Naive thymus-derived CD4-positive, alpha-beta T cell (primary cell): Measurements from ENCODE around the gene S100A7. TPM values are rescaled to one million over a fixed set of nuclear protein-coding genes. Genes with fewer than 3 reads are reported as not detected.
A peak's percentile ranks its signal among the peaks of the same experiment; 100 is the strongest.
"Not testable (repeated sequence)": the region's sequence is repeated elsewhere in the genome, so short reads cannot be mapped to it uniquely, and the experiment has no call there.

Source experiments
- ATAC-seq: fragments of 150-1000 bp; cut with Tn5 transposase; 2 replicates; pipeline ENCODE4 v1.10.0; 2021; ENCODE audit warnings: mild to moderate bottlenecking, moderate library complexity
- CTCF ChIA-PET: fragments of 350-600 bp; sonication (Branson Sonifier 250); formaldehyde crosslinking; loops from one replicate; lab custom pipeline; 2021; ENCODE audit warnings: antibody characterized with exemption; lab: Charles Lee
- POLR2A ChIA-PET: fragments of 350-600 bp; sonication (Branson Sonifier 250); formaldehyde crosslinking; loops from one replicate; lab custom pipeline; 2021; ENCODE audit warnings: antibody characterized with exemption, inconsistent platforms; lab: Charles Lee
- DNase-seq, 9 donors: peaks; one replicate each; pipeline versions ENCODE4 v3.0.0 to v3.0.0-alpha.2; 2020 to 2022; ENCODE audit warnings: mixed read lengths in 1 of 9
- H3K27ac ChIP-seq: one replicate; pipeline ENCODE4 v1.7.0; 2013; ENCODE audit warnings: mild to moderate bottlenecking, low read depth, low read length, moderate library complexity
- H3K27me3 ChIP-seq, 2 donors: one replicate each; pipeline ENCODE4 v1.7.0; 2013; ENCODE audit warnings: low read length in 2 of 2, mild to moderate bottlenecking in 2 of 2, moderate library complexity in 2 of 2; ENCODE audit not compliant: control insufficient read depth in 2 of 2, insufficient read depth in 2 of 2
- H3K36me3 ChIP-seq, 3 experiments: 1 replicate in 2 of 3; 2 replicates in 1 of 3; pipeline ENCODE4 v1.7.0; 2013; ENCODE audit warnings: low read length in 3 of 3, mild to moderate bottlenecking in 3 of 3, moderate library complexity in 1 of 3; ENCODE audit not compliant: insufficient read depth in 3 of 3, control insufficient read depth in 2 of 3
- H3K4me1 ChIP-seq, 2 donors: one replicate each; pipeline ENCODE4 v1.7.0; 2013; ENCODE audit warnings: low read length in 2 of 2, mild to moderate bottlenecking in 2 of 2, moderate library complexity in 1 of 2; ENCODE audit not compliant: control insufficient read depth in 2 of 2, insufficient read depth in 2 of 2
- H3K4me3 ChIP-seq: 2 replicates; pipeline ENCODE4 v1.7.0; 2013; ENCODE audit warnings: mild to moderate bottlenecking, low read length
- H3K9me3 ChIP-seq, 3 experiments: 1 replicate in 2 of 3; 2 replicates in 1 of 3; pipeline ENCODE4 v1.7.0; 2013; ENCODE audit warnings: low read length in 3 of 3; ENCODE audit not compliant: control insufficient read depth in 2 of 3
- H3K27ac Mint-ChIP-seq, 9 donors: one replicate each; pipeline ENCODE4 v1.8.0; 2020 to 2022; ENCODE audit warnings: mixed read lengths in 9 of 9, mild to moderate bottlenecking in 8 of 9, moderate library complexity in 5 of 9, inconsistent platforms in 2 of 9
- H3K27me3 Mint-ChIP-seq, 5 donors: one replicate each; pipeline ENCODE4 v1.8.0; 2021 to 2022; ENCODE audit warnings: mixed read lengths in 5 of 5, mild to moderate bottlenecking in 1 of 5
- H3K36me3 Mint-ChIP-seq, 5 donors: one replicate each; pipeline ENCODE4 v1.8.0; 2020 to 2022; ENCODE audit warnings: mixed read lengths in 5 of 5, mild to moderate bottlenecking in 3 of 5, inconsistent platforms in 1 of 5
- H3K4me1 Mint-ChIP-seq, 7 donors: one replicate each; pipeline ENCODE4 v1.8.0; 2020 to 2022; ENCODE audit warnings: mixed read lengths in 7 of 7, mild to moderate bottlenecking in 3 of 7, inconsistent platforms in 1 of 7
- H3K4me3 Mint-ChIP-seq, 10 donors: one replicate each; pipeline ENCODE4 v1.8.0; 2020 to 2022; ENCODE audit warnings: mild to moderate bottlenecking in 10 of 10, mixed read lengths in 10 of 10, moderate library complexity in 6 of 10, inconsistent platforms in 2 of 10
- H3K9me3 Mint-ChIP-seq, 11 donors: one replicate each; pipeline ENCODE4 v1.8.0; 2020 to 2022; ENCODE audit warnings: mixed read lengths in 11 of 11, mild to moderate bottlenecking in 4 of 11, inconsistent platforms in 1 of 11, moderate library complexity in 1 of 11
- intact Hi-C, 2 donors: fragments of 100-400 bp; cut with micrococcal nuclease; formaldehyde crosslinking; loops; one replicate each; pipeline ENCODE4 v1.15.1; 2023
- polyA plus RNA-seq, 2 donors: library from polyadenylated mRNA; unstranded; fragments of 300-500 nt; fragmentation: Illumina TruSeq; gene quantifications; one replicate each; pipeline ENCODE4 v1.2.3, GENCODE V29; 2021
- total RNA-seq, 6 experiments: library from RNA in 5 of 6; stranded (reverse) in 5 of 6; gene quantifications; 1 replicate in 5 of 6; 2 replicates in 1 of 6; pipeline ENCODE4 v1.2.3 and lab custom pipeline; 2021 to 2026

S100A7 gene
- total and polyA plus RNA-seq, 7 experiments from 2014 or later = not detected

- peaks cover 0 to 19% (median 5%) of the 10 kb centered on the region in 11 donors for H3K9me3 Mint-ChIP-seq
These were observed 6.5 kb upstream of the S100A7 start for GRCh38 chr1:153466908-153467307.

GRCh38 chr1:153465811-153466636 lies 5.6 kb upstream of the S100A7 start:
- POLR2A ChIA-PET = no interaction called here
- Mint-ChIP-seq H3K9me3 (peaks cover 0 to 13% (median 5%) of the 10 kb centered on the region in 11 donors), H3K4me1 (peaks cover 0 to 5% (median 0%) of the 10 kb centered on the region in 7 donors), H3K36me3 (no peaks in the 10 kb centered on the region), H3K4me3 (peak overlapping the region in 1 of 10 donors; percentile 48), H3K27me3 (peaks cover 22 to 31% (median 24%) of the 10 kb centered on the region in 5 donors), H3K27ac (no peak overlapping the region)
- Histone ChIP-seq H3K27ac (no peak overlapping the region), H3K36me3 (no peaks in the 10 kb centered on the region), H3K9me3 (peaks cover 0 to 4% (median 0%) of the 10 kb centered on the region in 3 experiments), H3K27me3 (no peaks in the 10 kb centered on the region), H3K4me1 (no peaks in the 10 kb centered on the region), H3K4me3 (no peak overlapping the region)
- DNase-seq (peak in 8 of 9 donors; percentile 19 to 67 (median 51)), ATAC-seq (peak; percentile 81)
- CTCF ChIA-PET = interaction anchor here (0.9 to 1.5 kb wide), 2 partner anchors 13 to 28 kb away, joined by 3 to 4 read pairs; no protein-coding TSS in a partner anchor
- intact Hi-C loops = no loop called here

More at GRCh38 chr1:153466908-153467307, 6.5 kb upstream of the S100A7 start:
- Histone ChIP-seq H3K4me1 (no peaks in the 10 kb centered on the region), H3K4me3 (no peak overlapping the region), H3K27ac (no peak overlapping the region), H3K9me3 (peaks cover 0 to 4% (median 0%) of the 10 kb centered on the region in 3 experiments), H3K27me3 (no peaks in the 10 kb centered on the region), H3K36me3 (no peaks in the 10 kb centered on the region)
- H3K36me3 Mint-ChIP-seq = no peaks in the 10 kb centered on the region
- DNase-seq = no peak
- H3K4me1 Mint-ChIP-seq = peaks cover 0 to 5% (median 0%) of the 10 kb centered on the region in 7 donors
- CTCF ChIA-PET = no interaction called here
- no peak for ATAC-seq
- no peak overlapping the region for H3K27ac Mint-ChIP-seq
- intact Hi-C loops = no loop called here
- peaks cover 22 to 30% (median 24%) of the 10 kb centered on the region in 5 donors for H3K27me3 Mint-ChIP-seq
- no peak overlapping the region for H3K4me3 Mint-ChIP-seq
- POLR2A ChIA-PET = no interaction called here

DNA sequence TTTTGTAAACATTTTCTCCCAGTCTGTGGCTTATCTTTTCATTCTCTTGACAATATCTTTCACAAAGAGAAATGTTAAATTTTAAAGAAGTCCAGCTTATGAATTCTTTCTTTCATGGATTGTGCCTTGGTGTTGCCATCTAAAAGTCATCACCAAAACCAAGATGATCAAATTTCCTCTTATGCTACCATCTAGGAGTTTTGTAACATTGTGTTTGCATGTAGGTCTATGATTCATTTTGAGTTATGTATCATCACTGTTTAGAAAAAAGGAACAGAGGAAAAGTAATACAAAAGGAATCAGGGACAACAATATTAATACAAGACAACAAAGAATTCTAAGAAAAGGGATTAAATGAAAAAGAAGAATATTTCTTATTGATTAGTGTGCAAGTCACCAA lies 2.3 kb upstream of the S100A7 start:
- H3K27me3 ChIP-seq, H3K4me1 ChIP-seq, H3K4me3 Mint-ChIP-seq, H3K9me3 Mint-ChIP-seq, H3K4me1 Mint-ChIP-seq, POLR2A ChIA-PET, CTCF ChIA-PET, ATAC-seq, H3K36me3 Mint-ChIP-seq, H3K9me3 ChIP-seq, H3K27ac ChIP-seq, intact Hi-C loops, DNase-seq, H3K27ac Mint-ChIP-seq, H3K36me3 ChIP-seq, H3K4me3 ChIP-seq: not testable (repeated sequence)
- H3K27me3 Mint-ChIP-seq = peaks cover 11 to 35% (median 16%) of the 10 kb centered on the region in 5 donors

- intact Hi-C loops = no loop called here
- H3K4me1 ChIP-seq = no peaks in the 10 kb centered on the region
- Mint-ChIP-seq H3K4me3 (no peak overlapping the region), H3K36me3 (no peaks in the 10 kb centered on the region), H3K27me3 (peaks cover 11 to 51% (median 22%) of the 10 kb centered on the region in 5 donors), H3K9me3 (no peaks in the 10 kb centered on the region), H3K27ac (no peak overlapping the region), H3K4me1 (peaks cover 0 to 3% (median 0%) of the 10 kb centered on the region in 7 donors)
- no peaks in the 10 kb centered on the region for H3K36me3 ChIP-seq
- no peak overlapping the region for H3K4me3 ChIP-seq
- H3K27me3 ChIP-seq = no peaks in the 10 kb centered on the region
- ChIA-PET POLR2A (no interaction called here), CTCF (no interaction called here)
- ATAC-seq (no peak), DNase-seq (no peak)
- H3K9me3 ChIP-seq = no peaks in the 10 kb centered on the region
- H3K27ac ChIP-seq = no peak overlapping the region
These were observed 796 bp downstream of the S100A7 start for GRCh38 chr1:153459655-153460054.

GRCh38 chr1:153456396-153456795 lies 4.1 kb downstream of the S100A7 start:
- H3K9me3 ChIP-seq = no peaks in the 10 kb centered on the region
- Mint-ChIP-seq H3K36me3 (no peaks in the 10 kb centered on the region), H3K4me3 (no peak overlapping the region), H3K9me3 (peaks cover 0 to 3% (median 0%) of the 10 kb centered on the region in 11 donors), H3K27me3 (peaks cover 6 to 58% (median 27%) of the 10 kb centered on the region in 5 donors), H3K27ac (no peak overlapping the region), H3K4me1 (no peaks in the 10 kb centered on the region)
- peaks cover under 1 to 2% of the 10 kb centered on the region in 2 donors for H3K27me3 ChIP-seq
- no peaks in the 10 kb centered on the region for H3K4me1 ChIP-seq
- H3K27ac ChIP-seq = no peak overlapping the region
- ATAC-seq (no peak), DNase-seq (no peak)
- ChIA-PET CTCF (no interaction called here), POLR2A (no interaction called here)
- H3K4me3 ChIP-seq = no peak overlapping the region
- intact Hi-C loops = no loop called here
- H3K36me3 ChIP-seq = no peaks in the 10 kb centered on the region

DNA sequence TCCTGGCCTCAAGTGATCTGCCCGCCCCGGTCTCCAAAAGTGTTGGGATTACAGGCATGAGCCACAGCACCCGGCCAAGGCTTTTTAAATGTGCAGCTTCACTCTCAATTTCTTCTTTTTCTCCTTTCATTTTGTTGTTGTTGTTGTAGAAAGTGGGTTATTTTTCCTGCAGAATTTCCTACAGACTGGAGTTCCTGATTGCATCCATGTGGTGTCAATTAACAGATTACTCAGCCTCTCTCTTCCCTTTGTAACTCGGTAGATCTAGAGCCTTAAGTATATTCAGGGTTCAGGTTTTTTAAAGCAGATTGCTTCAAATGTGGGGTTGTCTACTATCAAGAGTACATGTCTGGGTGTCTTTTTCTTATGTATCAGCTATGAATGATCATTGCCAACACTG lies 11.6 kb downstream of the S100A7 start:
- H3K9me3 ChIP-seq, H3K9me3 Mint-ChIP-seq, H3K4me1 ChIP-seq, H3K27me3 ChIP-seq, H3K36me3 Mint-ChIP-seq, H3K27ac Mint-ChIP-seq, DNase-seq, intact Hi-C loops, POLR2A ChIA-PET, CTCF ChIA-PET, H3K4me3 ChIP-seq, H3K36me3 ChIP-seq, ATAC-seq, H3K4me1 Mint-ChIP-seq, H3K27ac ChIP-seq, H3K4me3 Mint-ChIP-seq: not testable (repeated sequence)
- peaks cover 22 to 49% (median 46%) of the 10 kb centered on the region in 5 donors for H3K27me3 Mint-ChIP-seq
